Measurements from ENCODE around the gene EPHA6.

The EPHA6 gene

GRCh38 chr3:97686258-97686657 lies 871.9 kb downstream of the EPHA6 start:
- Histone ChIP-seq H4K20me1 (ENCODE audit: insufficient read depth, low read length) (no peaks in the 10 kb centered on the region), H3K4me1 (ENCODE audit: insufficient read depth, low read length) (no peaks in the 10 kb centered on the region), H2AFZ (ENCODE audit: low read depth, low read length) (no peak overlapping the region), H3K9ac (ENCODE audit: low read depth, low read length) (no peak overlapping the region), H3K36me3 (ENCODE audit: insufficient read depth, low read length) (no peaks in the 10 kb centered on the region), H3K4me2 (ENCODE audit: insufficient read depth, low read length) (no peak overlapping the region), H3K27ac (ENCODE audit: low read length) (no peak overlapping the region), H3K9me3 (ENCODE audit: insufficient read depth, low read length, severe bottlenecking) (no peaks in the 10 kb centered on the region), H3K79me2 (ENCODE audit: insufficient read depth, low read length) (no peaks in the 10 kb centered on the region), H3K27me3 (ENCODE audit: insufficient read depth, low read length, poor library complexity) (no peaks in the 10 kb centered on the region), H3K4me3 (ENCODE audit: low read depth in 1 of 2, low read length in 2 of 2) (no peak overlapping the region)
- TF ChIP-seq EZH2 (IDR thresholded peaks at IDR 0.05; ENCODE audit: borderline replicate concordance, low read depth, low read length, severe bottlenecking) (no peak), CTCF (IDR thresholded peaks at IDR 0.05; ENCODE audit: borderline replicate concordance, extremely low read depth, low read length, poor library complexity, severe bottlenecking) (no peak)
- DNase-seq (no peak), ATAC-seq (ENCODE audit: insufficient read depth, low read depth) (no peak)

GRCh38 chr3:97687734-97688133 lies 873.3 kb downstream of the EPHA6 start:
- H3K9ac ChIP-seq (ENCODE audit: low read depth, low read length): no peak overlapping the region
- H3K4me1 ChIP-seq (ENCODE audit: insufficient read depth, low read length): no peaks in the 10 kb centered on the region
- no peak overlapping the region for H3K4me2 ChIP-seq (ENCODE audit: insufficient read depth, low read length)
- no peak overlapping the region for H3K27ac ChIP-seq (ENCODE audit: low read length)
- H3K36me3 ChIP-seq (ENCODE audit: insufficient read depth, low read length): no peaks in the 10 kb centered on the region
- TF ChIP-seq CTCF (IDR thresholded peaks at IDR 0.05; ENCODE audit: borderline replicate concordance, extremely low read depth, low read length, poor library complexity, severe bottlenecking) (no peak), EZH2 (IDR thresholded peaks at IDR 0.05; ENCODE audit: borderline replicate concordance, low read depth, low read length, severe bottlenecking) (no peak)
- H3K9me3 ChIP-seq (ENCODE audit: insufficient read depth, low read length, severe bottlenecking): no peaks in the 10 kb centered on the region
- H3K27me3 ChIP-seq (ENCODE audit: insufficient read depth, low read length, poor library complexity): no peaks in the 10 kb centered on the region
- H4K20me1 ChIP-seq (ENCODE audit: insufficient read depth, low read length): no peaks in the 10 kb centered on the region
- ATAC-seq (ENCODE audit: insufficient read depth, low read depth): no peak
- H3K79me2 ChIP-seq (ENCODE audit: insufficient read depth, low read length): no peaks in the 10 kb centered on the region
- no peak overlapping the region for H3K4me3 ChIP-seq (ENCODE audit: low read depth in 1 of 2, low read length in 2 of 2)
- H2AFZ ChIP-seq (ENCODE audit: low read depth, low read length): no peak overlapping the region
- no peak for DNase-seq

- Histone ChIP-seq H3K27me3 (ENCODE audit: insufficient read depth, low read length, poor library complexity) (no peaks in the 10 kb centered on the region), H3K4me2 (ENCODE audit: insufficient read depth, low read length) (no peak overlapping the region), H3K79me2 (ENCODE audit: insufficient read depth, low read length) (no peaks in the 10 kb centered on the region), H3K36me3 (ENCODE audit: insufficient read depth, low read length) (no peaks in the 10 kb centered on the region), H3K9me3 (ENCODE audit: insufficient read depth, low read length, severe bottlenecking) (no peaks in the 10 kb centered on the region), H4K20me1 (ENCODE audit: insufficient read depth, low read length) (no peaks in the 10 kb centered on the region), H3K9ac (ENCODE audit: low read depth, low read length) (no peak overlapping the region), H3K4me3 (ENCODE audit: low read depth in 1 of 2, low read length in 2 of 2) (no peak overlapping the region), H2AFZ (ENCODE audit: low read depth, low read length) (no peak overlapping the region), H3K4me1 (ENCODE audit: insufficient read depth, low read length) (no peaks in the 10 kb centered on the region), H3K27ac (ENCODE audit: low read length) (no peak overlapping the region)
- TF ChIP-seq EZH2 (IDR thresholded peaks at IDR 0.05; ENCODE audit: borderline replicate concordance, low read depth, low read length, severe bottlenecking): no peak
- no peak for TF ChIP-seq CTCF (IDR thresholded peaks at IDR 0.05; ENCODE audit: borderline replicate concordance, extremely low read depth, low read length, poor library complexity, severe bottlenecking)
- ATAC-seq (ENCODE audit: insufficient read depth, low read depth) (no peak), DNase-seq (no peak)
These were observed 874.7 kb downstream of the EPHA6 start for GRCh38 chr3:97689111-97689510.

- Histone ChIP-seq H3K36me3 (ENCODE audit: insufficient read depth, low read length) (no peaks in the 10 kb centered on the region), H3K4me3 (ENCODE audit: low read depth in 1 of 2, low read length in 2 of 2) (no peak overlapping the region), H3K27me3 (ENCODE audit: insufficient read depth, low read length, poor library complexity) (no peaks in the 10 kb centered on the region), H3K9ac (ENCODE audit: low read depth, low read length) (no peak overlapping the region), H3K4me1 (ENCODE audit: insufficient read depth, low read length) (no peaks in the 10 kb centered on the region), H3K4me2 (ENCODE audit: insufficient read depth, low read length) (no peak overlapping the region), H4K20me1 (ENCODE audit: insufficient read depth, low read length) (no peaks in the 10 kb centered on the region), H3K79me2 (ENCODE audit: insufficient read depth, low read length) (no peaks in the 10 kb centered on the region), H3K9me3 (ENCODE audit: insufficient read depth, low read length, severe bottlenecking) (no peaks in the 10 kb centered on the region), H2AFZ (ENCODE audit: low read depth, low read length) (no peak overlapping the region), H3K27ac (ENCODE audit: low read length) (no peak overlapping the region)
- TF ChIP-seq EZH2 (IDR thresholded peaks at IDR 0.05; ENCODE audit: borderline replicate concordance, low read depth, low read length, severe bottlenecking) (no peak), CTCF (IDR thresholded peaks at IDR 0.05; ENCODE audit: borderline replicate concordance, extremely low read depth, low read length, poor library complexity, severe bottlenecking) (no peak)
- no peak for DNase-seq
- ATAC-seq (ENCODE audit: insufficient read depth, low read depth): no peak
These were observed 875.6 kb downstream of the EPHA6 start for GRCh38 chr3:97689962-97690361.

Data from DND-41 (cell line).